ENCODE data around the gene ROBO2.

GRCh38 chr3:77660718-77661117 is 620.8 kb downstream of the ROBO2 start:
- TF ChIP-seq CTCF (IDR thresholded peaks at IDR 0.05): no peak
- TF ChIP-seq POLR2A (IDR thresholded peaks at IDR 0.05): no peak

Data from heart left ventricle (tissue), 13 donors.